Esophagus muscularis mucosa (tissue), 4 donors: ENCODE results near the gene TRIM56. TPM values are rescaled to one million over a fixed set of nuclear protein-coding genes. Genes with fewer than 3 reads are reported as not detected.
A peak's percentile ranks its signal among the peaks of the same experiment; 100 is the strongest.

ENCODE experiments used
- DNase-seq: peaks from one replicate; pipeline ENCODE4 v3.0.0-alpha.2; 2017; ENCODE audit errors: extremely low spot score
- H3K27ac ChIP-seq, 4 donors: fragments of 200-600 bp; sonication (generic); replicated peaks in 1 of 4; 1 replicate in 3 of 4; 2 replicates in 1 of 4; pipeline ENCODE4 v1.5.1; 2016 to 2019; ENCODE audit warnings: mild to moderate bottlenecking in 1 of 4
- H3K27me3 ChIP-seq, 4 donors: fragments of 200-600 bp; sonication (generic); one replicate each; pipeline versions ENCODE4 v1.5.1 to v1.6.0; 2016 to 2019
- H3K36me3 ChIP-seq, 4 donors: fragments of 200-600 bp; sonication (generic); one replicate each; pipeline ENCODE4 v1.5.1; 2016 to 2019
- H3K4me1 ChIP-seq, 4 donors: fragments of 200-600 bp; sonication (generic); one replicate each; pipeline ENCODE4 v1.5.1; 2016 to 2019
- H3K4me3 ChIP-seq, 4 donors: fragments of 200-600 bp; sonication (generic); 1 replicate in 2 of 4; 2 replicates in 2 of 4; pipeline ENCODE4 v1.5.1; 2016 to 2019; ENCODE audit warnings: mild to moderate bottlenecking in 4 of 4, moderate library complexity in 1 of 4
- H3K9me3 ChIP-seq, 4 donors: fragments of 200-600 bp; sonication (generic); 1 replicate in 3 of 4; 2 replicates in 1 of 4; pipeline ENCODE4 v1.5.1; 2016 to 2019
- CTCF ChIP-seq, 3 experiments: fragments of 200-600 bp in 2 of 3; fragments of 450-650 bp in 1 of 3; sonication (generic) in 2 of 3; IDR thresholded peaks; one replicate each; pipeline ENCODE4 v1.5.1; 2017 to 2019; ENCODE audit warnings: antibody characterized with exemption in 3 of 3, mild to moderate bottlenecking in 2 of 3, moderate library complexity in 1 of 3
- EP300 ChIP-seq: sonication (generic); formaldehyde crosslinking; IDR thresholded peaks from one replicate; pipeline ENCODE4 v1.6.1; 2017; ENCODE audit warnings: antibody characterized with exemption
- POLR2A ChIP-seq: fragments of 450-650 bp; IDR thresholded peaks from one replicate; pipeline ENCODE4 v1.6.1; 2017; ENCODE audit warnings: antibody characterized with exemption, moderate library complexity, mild to moderate bottlenecking, low read depth
- POLR2AphosphoS5 ChIP-seq, 2 donors: sonication (generic); formaldehyde crosslinking; IDR thresholded peaks; one replicate each; pipeline ENCODE4 v1.6.1; 2017; ENCODE audit warnings: antibody characterized with exemption in 2 of 2
- WGBS: methylation state at CpG from one replicate; pipeline ENCODE4 v1.1.5; 2018; 5-methylcytosine and 5-hydroxymethylcytosine counted together
- intact Hi-C: fragments of 100-400 bp; cut with DNase I; formaldehyde crosslinking; loops from one replicate; pipeline ENCODE4 v1.15.1; 2023
- total RNA-seq, 4 donors: library from RNA; depleted of rRNA; stranded (reverse); fragments of >200 nt; gene quantifications; one replicate each; pipeline versions ENCODE4 v1.1.0 to v1.2.1, GENCODE V29; 2016

TRIM56 gene
- total RNA-seq, 4 donors from 2014 or later, result 16.2 to 25.1 (median 22.9) TPM

- Histone ChIP-seq H3K4me1 (peaks cover 25 to 43% (median 33%) of the 10 kb centered on the region in 4 donors), H3K4me3 (no peak overlapping the region), H3K36me3 (peaks cover 0 to 5% (median 2%) of the 10 kb centered on the region in 4 donors), H3K9me3 (no peaks in the 10 kb centered on the region), H3K27ac (no peak overlapping the region), H3K27me3 (no peaks in the 10 kb centered on the region)
- intact Hi-C loops, result no loop called here
- no peak for DNase-seq
- TF ChIP-seq EP300 (no peak), CTCF (IDR thresholded peaks at IDR 0.05) (no peak), POLR2AphosphoS5 (IDR thresholded peaks at IDR 0.05) (no peak), POLR2A (no peak)
- 89% methylated on average over 5 of the region's 5 CpGs for WGBS
Observed at GRCh38 chr7:101096957-101097347, 11.7 kb downstream of the TRIM56 start.

DNA sequence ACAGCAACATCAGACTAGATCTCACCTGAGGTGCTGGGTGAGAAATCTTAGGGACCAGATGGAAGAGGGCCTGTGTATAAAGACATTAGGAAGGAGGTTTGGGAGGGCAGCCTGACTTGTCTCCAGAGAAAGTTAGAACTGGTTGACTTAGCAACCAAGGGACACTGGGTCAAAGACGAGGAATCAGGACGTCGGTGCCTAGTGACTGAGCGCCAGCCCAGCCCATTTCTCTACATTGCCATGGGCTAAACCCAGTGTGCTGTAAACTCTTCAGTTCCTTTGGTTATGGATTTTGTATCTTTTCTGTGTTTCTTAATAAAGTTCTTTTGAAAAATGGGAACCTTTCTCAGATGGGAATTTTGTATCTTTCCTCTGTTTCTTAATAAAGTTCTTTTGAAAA, 12.3 kb downstream of the TRIM56 start:
- intact Hi-C loops, result no loop called here

GRCh38 chr7:101099969-101100781, 14.9 kb downstream of the TRIM56 start:
- H3K4me1 ChIP-seq, result peaks cover 23 to 36% (median 30%) of the 10 kb centered on the region in 4 donors
- peak; percentile 99 for DNase-seq
- H3K9me3 ChIP-seq, result no peaks in the 10 kb centered on the region
- H3K4me3 ChIP-seq, result peak overlapping the region in 1 of 4 donors; percentile 21
- no peaks in the 10 kb centered on the region for H3K27me3 ChIP-seq
- TF ChIP-seq EP300 (no peak), POLR2AphosphoS5 (IDR thresholded peaks at IDR 0.05) (peak; percentile 88 to 95), CTCF (IDR thresholded peaks at IDR 0.05) (peak in 1 of 3 experiments; percentile 2), POLR2A (no peak)
- 24% methylated on average over 26 of the region's 26 CpGs for WGBS
- H3K27ac ChIP-seq, result peak overlapping the region; percentile 75 to 84 (median 82)
- intact Hi-C loops, result no loop called here
- H3K36me3 ChIP-seq, result no peaks in the 10 kb centered on the region

More for the DNA sequence above, 12.3 kb downstream of the TRIM56 start:
- 79% methylated on average over 4 of the region's 4 CpGs for WGBS
- H3K36me3 ChIP-seq, result peaks cover 0 to under 1% (median 0%) of the 10 kb centered on the region in 4 donors
- H3K27me3 ChIP-seq, result no peaks in the 10 kb centered on the region
- no peak for TF ChIP-seq CTCF (IDR thresholded peaks at IDR 0.05)
- TF ChIP-seq POLR2A, result no peak
- no peak for TF ChIP-seq POLR2AphosphoS5 (IDR thresholded peaks at IDR 0.05)
- TF ChIP-seq EP300, result no peak
- H3K9me3 ChIP-seq, result no peaks in the 10 kb centered on the region
- H3K27ac ChIP-seq, result no peak overlapping the region
- peaks cover 25 to 43% (median 33%) of the 10 kb centered on the region in 4 donors for H3K4me1 ChIP-seq
- no peak overlapping the region for H3K4me3 ChIP-seq
- no peak for DNase-seq

DNA sequence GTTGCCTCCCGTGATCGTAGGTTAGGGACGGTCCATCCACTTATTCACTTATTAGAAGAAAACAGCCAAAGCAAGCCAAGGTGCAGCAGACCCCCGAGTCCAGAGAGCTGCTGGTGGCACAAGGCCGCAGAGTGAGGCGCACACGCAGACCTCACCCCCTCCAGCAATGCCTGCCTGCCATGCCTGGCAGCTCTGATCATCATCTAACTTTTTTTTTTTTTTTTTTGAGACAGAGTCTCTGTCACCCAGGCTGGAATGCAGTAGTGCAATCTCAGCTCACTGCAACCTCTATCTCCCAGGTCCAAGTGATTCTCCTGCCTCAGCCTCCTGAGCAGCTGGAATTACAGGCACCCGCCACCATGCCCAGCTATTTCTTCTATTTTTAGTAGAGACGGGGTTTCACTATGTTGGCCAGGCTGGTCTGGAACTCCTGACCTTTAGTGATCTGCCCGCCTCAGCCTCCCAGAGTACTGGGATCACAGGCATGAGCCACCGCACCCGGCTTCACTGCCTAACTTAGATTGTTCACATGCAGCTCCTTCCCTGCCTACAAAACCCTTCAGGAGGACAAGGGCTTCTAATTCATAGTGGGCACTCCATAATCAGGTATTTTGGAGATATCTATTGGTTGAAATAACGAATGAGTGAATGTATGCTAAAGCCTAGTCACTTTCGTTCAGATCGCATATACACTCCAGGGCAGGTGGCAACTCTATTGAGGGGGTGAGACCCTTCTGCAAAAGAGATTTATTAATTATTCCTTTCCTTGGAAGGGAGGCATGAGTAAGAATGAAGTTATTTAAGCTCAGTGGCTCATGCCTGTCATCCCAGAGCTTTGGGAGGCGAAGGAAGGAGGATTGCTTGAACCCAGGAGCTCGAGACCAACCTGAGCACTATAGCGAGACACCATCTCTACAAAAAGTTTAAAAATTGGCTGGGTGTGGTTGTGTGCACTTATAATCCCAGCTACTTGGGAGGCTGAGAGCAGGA, 15.9 kb downstream of the TRIM56 start:
- Histone ChIP-seq H3K27me3 (no peaks in the 10 kb centered on the region), H3K36me3 (no peaks in the 10 kb centered on the region), H3K4me1 (peaks cover 23 to 35% (median 27%) of the 10 kb centered on the region in 4 donors), H3K27ac (peak overlapping the region; percentile 75 to 84 (median 82)), H3K4me3 (no peak overlapping the region), H3K9me3 (no peaks in the 10 kb centered on the region)
- DNase-seq, result no peak
- TF ChIP-seq POLR2AphosphoS5 (IDR thresholded peaks at IDR 0.05) (no peak), EP300 (no peak), CTCF (IDR thresholded peaks at IDR 0.05) (no peak), POLR2A (no peak)
- WGBS, result 97% methylated on average over 18 of the region's 18 CpGs
- intact Hi-C loops, result no loop called here
